ENCODE measurements around the gene MDH2. TPM values are rescaled to one million over a fixed set of nuclear protein-coding genes. Genes with fewer than 3 reads are reported as not detected.
A peak's percentile ranks its signal among the peaks of the same experiment; 100 is the strongest.
"Not testable (repeated sequence)": the region's sequence is repeated elsewhere in the genome, so short reads cannot be mapped to it uniquely, and the experiment has no call there.

Gene MDH2
- polyA plus RNA-seq, 1 experiment = 116 TPM

DNA sequence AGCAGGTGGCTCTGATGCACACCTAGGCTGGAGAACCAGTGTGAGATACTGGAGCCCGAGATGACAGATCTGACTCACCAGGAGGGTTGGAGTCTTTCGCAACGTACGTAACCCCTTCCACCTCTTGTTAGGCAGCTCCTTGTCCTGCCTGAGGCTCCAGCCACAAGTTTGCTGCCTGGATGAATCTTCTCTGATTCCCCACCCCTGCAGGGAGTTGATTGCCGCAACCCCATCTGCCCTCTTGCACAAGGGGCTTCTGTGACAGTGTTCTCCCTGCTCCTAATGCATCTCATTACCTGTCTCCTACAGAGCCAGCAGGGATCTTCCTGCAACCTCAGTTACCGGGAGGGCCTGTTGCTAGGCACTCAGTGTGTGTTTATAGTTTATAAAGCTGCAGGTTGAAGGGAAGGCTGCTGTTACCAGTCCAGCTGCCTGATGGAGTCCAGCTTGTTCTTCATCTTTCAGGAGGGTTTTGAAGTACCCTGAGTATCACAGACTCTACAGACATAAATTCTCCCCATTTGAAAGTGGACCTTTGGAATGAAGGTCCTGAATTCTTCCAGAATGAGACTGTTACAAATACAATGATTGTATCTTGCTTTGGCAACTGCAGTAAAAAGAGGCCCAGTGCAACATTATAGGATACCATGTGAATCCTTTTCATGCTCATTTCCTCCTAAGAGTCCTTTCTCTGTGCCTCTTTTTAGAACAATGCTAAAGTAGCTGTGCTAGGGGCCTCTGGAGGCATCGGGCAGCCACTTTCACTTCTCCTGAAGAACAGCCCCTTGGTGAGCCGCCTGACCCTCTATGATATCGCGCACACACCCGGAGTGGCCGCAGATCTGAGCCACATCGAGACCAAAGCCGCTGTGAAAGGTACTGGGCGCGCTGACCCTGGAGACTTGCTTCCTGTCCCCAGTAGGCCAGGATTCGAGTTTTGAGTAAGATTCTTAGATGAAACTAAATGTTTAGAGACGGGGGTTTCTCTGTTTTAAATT lies 6.5 kb downstream of the MDH2 start:
- no peaks in the 10 kb centered on the region for H3K27me3 ChIP-seq (ENCODE audit: control insufficient read depth, insufficient read depth, low read length)
- ChIA-PET POLR2A (interaction anchor here (0.9 to 1.2 kb wide), 3 partner anchors 13 to 33 kb away, joined by 3 to 8 read pairs (median 4); no protein-coding TSS in a partner anchor), CTCF (no interaction called here)
- peak; percentile 44 for DNase-seq (ENCODE audit: low read depth, low spot score)
- no peak overlapping the region for H3K4me3 ChIP-seq (ENCODE audit: low read depth, low read length)
- H3K9me3 ChIP-seq (ENCODE audit: control insufficient read depth, insufficient read depth, low read length) = no peaks in the 10 kb centered on the region
- TF ChIP-seq, protein P1, sequence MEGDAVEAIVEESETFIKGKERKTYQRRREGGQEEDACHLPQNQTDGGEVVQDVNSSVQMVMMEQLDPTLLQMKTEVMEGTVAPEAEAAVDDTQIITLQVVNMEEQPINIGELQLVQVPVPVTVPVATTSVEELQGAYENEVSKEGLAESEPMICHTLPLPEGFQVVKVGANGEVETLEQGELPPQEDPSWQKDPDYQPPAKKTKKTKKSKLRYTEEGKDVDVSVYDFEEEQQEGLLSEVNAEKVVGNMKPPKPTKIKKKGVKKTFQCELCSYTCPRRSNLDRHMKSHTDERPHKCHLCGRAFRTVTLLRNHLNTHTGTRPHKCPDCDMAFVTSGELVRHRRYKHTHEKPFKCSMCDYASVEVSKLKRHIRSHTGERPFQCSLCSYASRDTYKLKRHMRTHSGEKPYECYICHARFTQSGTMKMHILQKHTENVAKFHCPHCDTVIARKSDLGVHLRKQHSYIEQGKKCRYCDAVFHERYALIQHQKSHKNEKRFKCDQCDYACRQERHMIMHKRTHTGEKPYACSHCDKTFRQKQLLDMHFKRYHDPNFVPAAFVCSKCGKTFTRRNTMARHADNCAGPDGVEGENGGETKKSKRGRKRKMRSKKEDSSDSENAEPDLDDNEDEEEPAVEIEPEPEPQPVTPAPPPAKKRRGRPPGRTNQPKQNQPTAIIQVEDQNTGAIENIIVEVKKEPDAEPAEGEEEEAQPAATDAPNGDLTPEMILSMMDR (IDR thresholded peaks at IDR 0.05; ENCODE audit: low read depth, low read length) = no peak
- peak overlapping the region; percentile 89 for H3K27ac ChIP-seq (ENCODE audit: low read depth, low read length)

- CTCF ChIA-PET = interaction anchor here (1.2 kb wide), 1 partner anchor 122 kb away, joined by 3 read pairs; no protein-coding TSS in a partner anchor
- H3K27ac ChIP-seq (ENCODE audit: low read depth, low read length) = no peak overlapping the region
- H3K4me3 ChIP-seq (ENCODE audit: low read depth, low read length) = no peak overlapping the region
- TF ChIP-seq, protein P1 (IDR thresholded peaks at IDR 0.05; ENCODE audit: low read depth, low read length) = no peak
- no peaks in the 10 kb centered on the region for H3K27me3 ChIP-seq (ENCODE audit: control insufficient read depth, insufficient read depth, low read length)
- DNase-seq (ENCODE audit: low read depth, low spot score) = no peak
- no peaks in the 10 kb centered on the region for H3K9me3 ChIP-seq (ENCODE audit: control insufficient read depth, insufficient read depth, low read length)
- POLR2A ChIA-PET = interaction anchor here (0.6 to 0.7 kb wide), 2 partner anchors 10 to 25 kb away, joined by 4 to 7 read pairs; no protein-coding TSS in a partner anchor
Measured at GRCh38 chr7:76056241-76056640, 8.3 kb downstream of the MDH2 start.

DNA sequence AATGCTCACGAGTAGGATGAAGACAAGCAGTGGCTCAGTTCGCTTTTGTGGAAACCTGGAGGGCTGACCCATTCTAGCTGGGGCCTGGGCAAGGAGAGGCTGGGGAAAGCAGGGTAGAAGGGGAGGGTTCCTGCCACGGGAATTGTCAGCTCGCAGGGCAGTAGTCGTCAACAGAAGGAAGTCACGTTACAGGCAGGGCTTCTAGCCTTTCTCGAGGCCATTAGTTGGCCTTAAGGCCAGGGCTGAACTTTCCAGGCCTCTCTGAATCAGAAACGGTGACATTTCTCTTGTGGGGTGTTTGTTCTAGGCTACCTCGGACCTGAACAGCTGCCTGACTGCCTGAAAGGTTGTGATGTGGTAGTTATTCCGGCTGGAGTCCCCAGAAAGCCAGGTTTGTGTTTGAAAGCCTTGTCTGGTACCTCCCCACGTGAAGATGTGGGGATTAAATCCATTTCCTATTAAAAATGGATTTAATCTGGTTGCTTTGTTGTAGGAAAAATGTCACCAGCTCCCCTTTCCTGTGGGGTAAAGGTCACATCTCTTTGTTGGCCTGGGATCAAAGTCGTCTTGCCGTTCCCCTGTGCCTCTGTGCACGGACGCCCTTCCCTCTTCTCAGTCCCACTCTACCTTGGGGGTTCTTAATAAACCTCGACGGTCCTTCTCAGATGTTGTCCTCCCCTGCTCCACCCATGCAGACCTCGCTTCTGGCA lies 9.4 kb downstream of the MDH2 start:
- Histone ChIP-seq H3K4me3 (ENCODE audit: low read depth, low read length) (no peak overlapping the region), H3K9me3 (ENCODE audit: control insufficient read depth, insufficient read depth, low read length) (no peaks in the 10 kb centered on the region), H3K27me3 (ENCODE audit: control insufficient read depth, insufficient read depth, low read length) (no peaks in the 10 kb centered on the region), H3K27ac (ENCODE audit: low read depth, low read length) (no peak overlapping the region)
- ChIA-PET POLR2A (no interaction called here), CTCF (interaction anchor here (0.6 kb wide), 2 partner anchors 13 to 114 kb away, joined by 3 to 6 read pairs; no protein-coding TSS in a partner anchor)
- no peak for DNase-seq (ENCODE audit: low read depth, low spot score)
- TF ChIP-seq, protein P1 (IDR thresholded peaks at IDR 0.05; ENCODE audit: low read depth, low read length) = no peak

GRCh38 chr7:76057813-76058145 lies 9.9 kb downstream of the MDH2 start:
- H3K9me3 ChIP-seq (ENCODE audit: control insufficient read depth, insufficient read depth, low read length) = no peaks in the 10 kb centered on the region
- H3K27me3 ChIP-seq (ENCODE audit: control insufficient read depth, insufficient read depth, low read length) = no peaks in the 10 kb centered on the region
- ChIA-PET POLR2A (no interaction called here), CTCF (no interaction called here)
- no peak for DNase-seq (ENCODE audit: low read depth, low spot score)
- H3K4me3 ChIP-seq (ENCODE audit: low read depth, low read length) = no peak overlapping the region
- no peak overlapping the region for H3K27ac ChIP-seq (ENCODE audit: low read depth, low read length)
- TF ChIP-seq, protein P1 (IDR thresholded peaks at IDR 0.05; ENCODE audit: low read depth, low read length) = no peak

GRCh38 chr7:76058745-76059144 lies 10.8 kb downstream of the MDH2 start:
- not testable (repeated sequence) for DNase-seq (ENCODE audit: low read depth, low spot score)

More at GRCh38 chr7:76058745-76059144, 10.8 kb downstream of the MDH2 start:
- H3K27me3 ChIP-seq (ENCODE audit: control insufficient read depth, insufficient read depth, low read length); H3K4me3 ChIP-seq (ENCODE audit: low read depth, low read length); H3K9me3 ChIP-seq (ENCODE audit: control insufficient read depth, insufficient read depth, low read length); H3K27ac ChIP-seq (ENCODE audit: low read depth, low read length); CTCF ChIA-PET: not testable (repeated sequence)
- POLR2A ChIA-PET = interaction anchor here (1.2 kb wide), 1 partner anchor 11 kb away, joined by 4 read pairs; the partner anchor contains the start of genes MDH2 and STYXL1

Data from AG04450 (cell line).